HG03571 (cell line): ENCODE results near the gene SP2.

Experiments
- ATAC-seq: cut with Tn5 transposase; IDR thresholded peaks from one replicate; pipeline ENCODE4 v1.9.1; 2021; ENCODE audit not compliant: unreplicated experiment

SP2 gene

GRCh38 chr17:47870056-47870455 is 26.0 kb upstream of the SP2 start:
- ATAC-seq, result no peak

- no peak for ATAC-seq
These were observed 25.0 kb upstream of the SP2 start for GRCh38 chr17:47871048-47871447.

- no peak for ATAC-seq
These were observed 23.9 kb upstream of the SP2 start for GRCh38 chr17:47872019-47872650.

DNA sequence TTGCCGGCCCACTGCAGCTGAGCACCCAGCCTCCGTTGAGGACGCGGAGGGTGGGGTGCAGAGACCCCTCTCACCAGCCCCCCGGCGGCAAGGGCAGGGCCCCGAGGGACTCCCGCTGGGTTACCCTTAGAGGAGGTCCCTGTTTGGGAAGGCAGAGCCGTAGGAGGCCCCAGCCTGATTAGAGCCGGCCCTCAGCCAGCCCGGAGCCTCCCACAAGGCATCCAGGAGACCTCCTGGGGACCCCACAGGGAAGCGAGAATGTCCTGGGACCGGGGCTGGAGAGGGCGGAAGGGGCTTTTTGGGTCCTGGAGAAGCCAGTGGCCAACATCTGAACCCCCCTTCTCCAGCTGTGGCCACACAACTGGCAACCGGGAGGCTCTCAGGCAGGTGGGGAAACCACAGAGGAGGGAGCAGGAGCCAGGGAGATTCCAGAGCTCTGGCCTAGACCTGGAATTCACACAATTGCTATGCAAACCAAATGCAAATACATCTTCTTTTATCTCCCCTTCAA is 23.3 kb upstream of the SP2 start:
- ATAC-seq, result no peak

DNA sequence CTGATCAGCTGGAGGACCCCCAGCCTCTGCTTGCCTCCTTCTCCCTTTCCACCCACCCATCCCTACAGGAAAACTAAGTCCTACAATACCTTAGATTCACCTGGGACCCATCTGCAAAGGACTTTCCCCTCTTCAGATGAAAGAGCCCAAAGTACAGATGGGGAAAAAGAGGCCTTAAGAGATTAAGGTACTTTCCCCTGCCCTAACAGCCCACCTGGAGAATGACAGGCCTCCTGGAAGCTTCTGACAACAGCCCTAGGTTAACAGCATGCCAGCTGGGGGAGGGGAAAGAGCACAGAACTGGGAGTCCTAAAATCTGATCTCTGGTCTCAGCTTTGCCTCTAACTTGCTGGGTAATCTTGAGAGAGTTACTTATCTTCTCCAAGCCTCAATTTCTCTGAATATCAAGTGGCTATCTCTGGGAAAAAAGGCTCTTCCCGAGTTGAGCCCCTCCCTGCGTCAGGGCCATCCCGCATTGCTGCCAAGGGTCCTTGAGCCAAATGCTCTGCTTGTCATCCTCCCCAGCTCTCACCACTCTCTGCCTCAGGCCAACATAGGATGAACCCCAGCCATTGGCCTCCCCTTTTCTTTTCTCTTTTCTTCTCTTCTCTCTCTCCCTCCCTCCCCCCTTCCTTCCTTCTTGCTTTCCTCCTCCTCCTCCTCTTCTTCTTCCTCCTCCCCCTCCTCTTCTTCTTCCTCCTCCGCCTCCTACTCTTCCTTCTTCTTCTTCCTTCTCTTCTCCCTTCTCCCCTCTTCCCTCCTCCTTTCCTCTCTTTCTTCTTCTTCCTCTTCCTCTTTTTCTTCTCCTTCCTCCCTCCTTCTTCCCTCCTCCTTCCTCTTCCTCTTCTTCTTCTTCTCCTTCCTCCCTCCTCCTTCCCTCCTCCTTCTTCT is 22.6 kb upstream of the SP2 start:
- ATAC-seq, result no peak

GRCh38 chr17:47875011-47875985 is 20.7 kb upstream of the SP2 start:
- no peak for ATAC-seq

GRCh38 chr17:47877368-47878034 is 18.5 kb upstream of the SP2 start:
- ATAC-seq, result no peak

DNA sequence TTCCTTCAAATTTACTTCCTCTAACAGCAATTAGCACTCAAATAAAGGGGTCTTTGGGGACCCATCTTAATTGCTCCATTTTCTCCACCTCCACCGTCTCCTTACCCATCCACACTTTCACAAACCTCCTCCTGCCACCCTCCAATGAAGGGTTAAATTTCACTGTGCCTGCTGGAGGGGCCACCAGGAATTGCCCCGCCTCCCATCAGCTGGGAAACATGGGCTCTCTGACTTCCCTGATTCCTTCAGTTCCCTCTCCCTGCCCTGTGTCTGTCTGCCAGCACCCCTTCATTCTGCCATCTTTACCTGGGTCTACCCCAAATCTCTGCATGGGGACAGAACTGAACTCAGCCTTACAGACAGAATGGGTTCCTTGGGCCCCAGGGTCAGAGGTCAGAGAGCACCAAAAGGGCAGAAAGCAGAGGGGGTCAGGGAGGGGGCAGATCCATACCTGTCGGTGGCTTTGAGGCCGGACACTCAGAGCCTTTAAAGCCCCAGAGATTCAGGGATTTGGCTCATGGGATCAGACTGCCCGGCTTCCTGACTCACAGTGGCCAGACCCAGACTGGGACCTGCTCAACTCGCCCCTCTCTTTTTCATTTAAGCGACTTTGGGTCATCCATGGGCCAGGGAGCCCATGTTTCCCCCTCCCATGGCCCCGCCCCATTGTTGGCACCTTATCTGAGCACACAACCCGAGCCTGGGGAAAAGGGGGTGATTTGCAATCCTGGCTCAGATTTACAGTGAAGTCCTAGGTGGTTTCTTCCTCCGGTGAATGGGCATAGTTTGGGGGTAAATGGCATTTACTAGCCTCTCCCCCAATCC is 17.6 kb upstream of the SP2 start:
- no peak for ATAC-seq

DNA sequence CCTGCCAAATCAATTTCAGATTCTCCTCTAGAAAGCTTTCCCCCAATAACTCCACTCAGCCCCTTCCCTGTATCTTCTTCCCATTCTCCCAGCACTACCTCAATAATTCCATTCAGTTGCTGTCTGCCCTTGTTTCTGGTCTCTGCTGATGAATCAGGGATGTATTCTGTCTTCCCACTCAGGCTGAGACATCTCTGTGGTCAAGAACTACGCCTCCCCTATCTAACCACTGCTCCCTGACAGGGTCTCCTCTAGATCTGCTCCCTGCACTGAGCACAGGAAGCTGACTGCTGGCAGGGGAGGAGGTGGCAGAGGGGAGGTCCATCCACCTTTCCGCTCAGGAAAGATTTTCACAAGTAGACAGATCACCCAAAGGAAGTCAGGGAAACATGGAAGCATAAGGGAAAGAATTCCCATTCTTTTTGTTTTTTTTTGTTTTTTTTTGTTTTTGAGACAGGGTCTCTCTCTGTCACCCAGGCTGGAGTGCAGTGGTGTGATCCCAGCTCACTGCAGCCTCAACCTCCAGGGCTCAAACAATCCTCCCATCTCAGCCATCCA is 16.9 kb upstream of the SP2 start:
- ATAC-seq, result no peak

DNA sequence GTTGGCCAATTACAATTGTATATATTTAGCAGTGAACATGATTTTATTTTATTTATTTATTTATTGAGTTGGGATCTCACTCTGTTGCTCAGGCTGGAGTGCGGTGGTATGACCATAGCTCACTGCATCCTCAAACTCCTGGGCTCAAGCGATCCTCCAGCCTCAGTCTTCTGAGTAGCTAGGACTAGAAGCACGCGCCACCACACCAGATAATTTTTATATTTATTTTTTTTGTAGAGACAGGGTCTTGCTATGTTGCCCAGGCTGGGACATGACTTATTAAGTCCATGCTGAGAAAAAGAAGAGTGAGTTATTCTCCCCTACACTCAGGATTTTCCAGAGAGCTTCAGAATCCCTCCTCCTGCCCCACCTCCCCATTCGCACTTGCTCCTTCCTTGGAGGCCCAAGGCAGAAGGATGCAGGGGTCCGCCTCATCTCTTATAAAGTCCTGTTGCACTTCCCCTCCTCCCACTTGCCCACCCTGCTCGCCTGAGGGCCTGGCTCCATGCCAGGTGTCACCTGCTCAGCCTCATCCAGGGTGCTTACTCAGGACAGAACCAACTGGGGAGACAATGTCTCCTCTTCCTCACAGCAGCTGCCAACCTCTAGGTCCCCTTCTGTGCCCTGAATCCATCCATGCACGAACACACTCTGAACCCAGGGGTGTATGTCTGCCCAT is 16.1 kb upstream of the SP2 start:
- no peak for ATAC-seq

DNA sequence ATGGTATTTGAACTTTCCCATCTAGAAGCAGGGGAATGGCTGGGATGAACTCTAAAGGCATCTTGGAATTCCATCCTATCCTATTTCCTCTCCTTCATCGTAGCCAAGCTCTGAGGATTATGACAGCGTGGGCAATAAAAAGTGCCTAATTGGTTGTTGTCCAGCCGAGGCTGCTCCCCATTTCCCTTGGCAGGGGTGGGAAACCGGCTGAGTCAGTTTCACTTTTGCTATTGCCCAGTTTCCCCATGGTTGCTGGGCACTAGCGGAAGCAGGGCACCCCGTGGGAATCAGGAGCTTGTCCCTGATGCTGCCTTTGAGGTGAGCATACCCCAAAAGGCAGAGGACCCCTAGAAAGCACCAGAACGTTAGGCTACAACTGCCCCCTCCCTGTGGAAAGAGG is 13.8 kb upstream of the SP2 start:
- no peak for ATAC-seq

DNA sequence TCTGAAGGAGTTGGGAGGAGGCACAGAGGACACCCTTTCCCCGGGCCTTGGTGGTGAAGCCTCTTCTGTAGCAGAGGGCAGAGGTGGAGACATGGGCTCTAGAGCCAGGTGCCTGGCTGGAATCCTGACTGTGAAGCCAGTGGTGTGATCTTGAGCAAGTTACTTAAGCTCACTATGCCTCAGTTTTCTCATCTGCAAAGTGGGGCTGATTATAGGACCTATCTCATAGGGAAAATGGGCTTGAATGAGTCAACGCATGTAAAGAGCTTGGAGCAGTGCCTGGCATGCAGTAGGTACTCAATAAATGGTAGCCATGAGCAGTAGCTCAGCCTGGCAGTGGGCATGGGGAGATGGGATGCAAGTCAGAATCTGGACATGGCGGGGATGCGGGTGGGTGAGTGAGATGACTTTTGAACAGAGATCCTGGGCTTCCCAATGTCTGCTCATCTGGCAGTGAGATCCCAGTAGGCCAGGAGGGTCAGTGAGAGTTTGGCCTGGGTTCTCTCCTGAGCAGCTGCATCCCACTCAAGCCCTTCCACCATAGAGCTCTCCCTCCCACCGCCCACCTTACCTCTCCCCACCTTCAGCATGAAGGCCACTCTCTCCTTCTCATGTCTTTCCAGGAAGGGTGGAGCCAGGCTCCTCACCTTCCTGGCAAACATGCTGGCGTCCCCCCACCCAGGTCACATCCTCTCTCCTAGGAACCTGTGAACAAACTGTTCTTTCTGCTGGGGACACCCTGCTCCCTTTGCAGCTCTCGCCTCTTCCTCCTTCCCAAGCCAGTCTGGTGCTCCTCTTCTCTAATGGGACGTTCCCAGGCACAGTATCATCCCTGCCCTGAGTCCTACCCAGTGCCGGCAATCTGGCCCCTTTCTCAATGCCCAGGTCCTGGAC is 13.1 kb upstream of the SP2 start:
- no peak for ATAC-seq

GRCh38 chr17:47883589-47884426 is 12.2 kb upstream of the SP2 start:
- ATAC-seq, result no peak

DNA sequence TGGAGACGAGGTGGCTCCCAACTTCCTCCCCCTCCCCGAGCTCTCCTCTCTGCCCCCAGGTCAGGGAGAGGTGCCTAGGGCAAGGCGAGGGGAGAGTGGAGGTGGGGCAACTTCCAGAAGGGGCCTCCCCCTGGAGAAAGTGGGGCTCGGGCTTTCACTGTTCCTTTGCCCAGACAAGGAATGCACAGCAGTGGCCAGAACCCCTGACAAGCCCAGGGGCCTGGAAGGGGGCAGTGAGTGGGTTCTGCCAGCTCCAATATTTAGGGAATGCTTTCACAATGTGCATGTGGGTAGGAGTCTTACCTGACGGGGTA is 11.7 kb upstream of the SP2 start:
- no peak for ATAC-seq

DNA sequence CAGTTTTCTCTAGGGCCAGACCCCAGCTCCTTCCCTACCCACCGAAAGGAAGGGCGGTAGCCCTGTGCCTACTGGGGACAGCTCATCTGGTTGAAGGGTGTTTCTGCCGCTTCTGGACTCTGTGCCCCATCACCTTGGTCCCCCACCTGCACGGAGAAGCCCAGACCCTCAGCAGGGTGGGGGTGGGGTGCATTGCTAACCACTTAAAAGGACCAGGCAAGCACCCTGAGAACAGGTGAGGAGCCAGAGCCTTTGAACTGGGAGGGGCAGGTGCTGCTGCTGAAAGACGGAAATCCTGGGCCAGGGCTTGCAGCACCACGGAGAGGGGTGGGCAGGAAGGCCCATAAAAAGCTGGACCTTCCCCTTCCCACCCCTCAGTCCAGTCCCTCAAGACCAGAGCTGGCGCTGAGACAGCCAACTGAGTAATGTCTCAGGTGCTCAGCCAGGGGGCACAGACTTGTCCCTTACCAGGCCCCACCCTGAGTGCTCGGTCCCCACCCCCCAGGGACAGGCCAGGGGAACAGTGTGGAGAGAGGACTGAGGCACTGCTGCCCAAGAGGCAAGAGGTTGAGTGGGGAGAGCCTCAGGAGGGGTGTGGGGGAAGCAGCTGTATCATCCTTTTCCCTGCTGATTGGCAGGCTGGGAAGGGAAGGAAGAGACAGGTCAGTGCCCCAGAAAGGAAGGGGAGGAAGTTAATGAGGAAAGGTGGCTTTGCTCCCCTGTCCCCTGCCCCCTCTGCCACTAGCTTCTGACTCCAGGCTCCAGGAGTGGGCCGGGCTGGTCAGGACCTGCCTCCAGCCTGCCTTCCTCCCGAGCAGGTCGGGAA is 10.9 kb upstream of the SP2 start:
- ATAC-seq, result no peak

DNA sequence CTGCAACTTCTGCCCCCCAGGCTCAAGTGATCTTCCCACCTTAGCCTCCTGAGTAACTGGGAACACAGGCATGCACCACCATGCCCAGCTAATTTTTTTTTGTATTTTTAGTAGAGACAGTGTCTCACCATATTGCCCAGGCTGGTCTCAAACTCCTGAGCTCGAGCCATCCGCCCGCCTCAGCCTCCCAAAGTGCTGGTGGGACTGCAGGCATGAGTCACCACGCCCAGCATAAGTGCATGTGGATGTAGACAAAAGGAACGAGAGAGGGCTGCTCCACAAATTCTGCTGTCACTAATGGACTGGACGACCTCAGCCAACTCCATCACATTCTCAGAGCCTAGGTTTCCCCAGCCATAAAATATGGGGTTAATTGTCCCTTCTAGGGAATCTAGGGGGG is 7.7 kb upstream of the SP2 start:
- no peak for ATAC-seq
